ENCODE measurements around the gene TTC1.

DNA sequence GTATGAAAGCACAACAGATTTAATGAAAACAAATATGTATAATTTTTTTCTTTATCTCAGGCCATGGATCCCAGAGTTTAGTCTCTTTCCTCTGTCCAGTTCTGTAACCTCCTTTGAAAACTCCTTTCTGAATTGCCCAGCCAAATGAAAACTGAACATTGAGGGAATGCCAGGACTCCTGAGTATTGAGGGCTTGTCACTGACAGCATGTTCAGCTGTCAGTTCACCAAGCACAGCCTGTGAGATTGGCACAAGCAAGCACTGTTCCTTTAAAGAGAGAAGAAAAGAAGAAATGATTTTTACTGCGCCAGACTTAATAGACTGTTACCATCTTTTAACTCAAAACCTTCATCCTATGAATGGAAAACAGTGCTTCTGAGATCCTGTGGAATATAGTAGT is 27.3 kb downstream of the TTC1 start:
- TF ChIP-seq POLR2A (IDR thresholded peaks at IDR 0.05; ENCODE audit: low read depth, low read length), result no peak
- no peak for TF ChIP-seq POLR2AphosphoS5 (IDR thresholded peaks at IDR 0.05; ENCODE audit: low read depth, low read length)
